ENCODE results near the gene TLE5.
"Not testable (repeated sequence)": the region's sequence is repeated elsewhere in the genome, so short reads cannot be mapped to it uniquely, and the experiment has no call there.

The TLE5 gene

GRCh38 chr19:3060857-3061181 lies 1.5 kb downstream of the TLE5 start:
- no peak for DNase-seq

- no peak for DNase-seq
These were observed 2.6 kb downstream of the TLE5 start for GRCh38 chr19:3059653-3060052.

GRCh38 chr19:3058821-3059314 lies 3.4 kb downstream of the TLE5 start:
- no peak for DNase-seq

GRCh38 chr19:3058009-3058820 lies 4.1 kb downstream of the TLE5 start:
- DNase-seq = no peak

GRCh38 chr19:3057275-3057714 lies 5.0 kb downstream of the TLE5 start:
- DNase-seq = no peak

GRCh38 chr19:3056417-3057088 lies 5.7 kb downstream of the TLE5 start:
- no peak for DNase-seq

- no peak for DNase-seq
These were observed 6.4 kb downstream of the TLE5 start for GRCh38 chr19:3055741-3056416.

GRCh38 chr19:3054972-3055740 lies 7.1 kb downstream of the TLE5 start:
- no peak for DNase-seq

GRCh38 chr19:3054265-3054971 lies 7.9 kb downstream of the TLE5 start:
- no peak for DNase-seq

GRCh38 chr19:3053780-3054179 lies 8.5 kb downstream of the TLE5 start:
- DNase-seq = no peak

GRCh38 chr19:3053218-3053621 lies 9.1 kb downstream of the TLE5 start:
- DNase-seq = no peak

GRCh38 chr19:3050016-3050415 lies 12.3 kb downstream of the TLE5 start:
- DNase-seq = not testable (repeated sequence)

- no peak for DNase-seq
These were observed 13.2 kb downstream of the TLE5 start for GRCh38 chr19:3049089-3049488.

GRCh38 chr19:3048190-3048533 lies 14.1 kb downstream of the TLE5 start:
- no peak for DNase-seq

- peak; percentile 60 for DNase-seq
These were observed 14.7 kb downstream of the TLE5 start for GRCh38 chr19:3047496-3048189.

- DNase-seq = no peak
These were observed 15.4 kb downstream of the TLE5 start for GRCh38 chr19:3046698-3047495.

- DNase-seq = no peak
These were observed 16.2 kb downstream of the TLE5 start for GRCh38 chr19:3045885-3046697.

- DNase-seq = no peak
These were observed 17.1 kb downstream of the TLE5 start for GRCh38 chr19:3045191-3045590.

- DNase-seq = no peak
These were observed 19.6 kb downstream of the TLE5 start for GRCh38 chr19:3042621-3043267.

All from effector CD4-positive, alpha-beta T cell (primary cell).